Stimulated activated CD4-positive, alpha-beta T cell treated with anti-CD3 and anti-CD28 coated beads, Interleukin-12 subunit alpha, Interleukin-12 subunit beta, amount 100 ng/mL, for 4 hours (primary cell): ENCODE results near the gene NOS1.

Experiments
- DNase-seq: peaks from one replicate; pipeline ENCODE4 v3.0.0-alpha.2; 2020

The NOS1 gene

DNA sequence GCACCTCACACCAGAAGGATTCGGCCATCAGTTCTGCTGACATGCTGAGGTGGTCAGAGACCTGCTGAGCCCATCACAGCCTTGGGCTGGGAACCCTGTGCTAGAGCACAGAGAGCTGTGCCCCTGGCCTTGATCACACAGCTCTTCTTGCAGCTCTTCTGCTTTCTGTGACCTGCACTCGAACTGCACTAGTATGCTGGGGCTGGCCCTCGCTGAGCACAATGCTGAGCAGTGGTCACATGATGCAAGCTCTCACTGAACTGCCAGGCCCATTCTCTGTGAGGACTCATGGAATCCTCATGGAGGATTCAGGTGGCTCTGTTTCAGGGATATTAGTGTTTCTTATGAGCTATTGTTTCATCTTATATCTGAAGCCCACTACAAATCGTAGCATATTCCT is 193.7 kb downstream of the NOS1 start:
- no peak for DNase-seq

DNA sequence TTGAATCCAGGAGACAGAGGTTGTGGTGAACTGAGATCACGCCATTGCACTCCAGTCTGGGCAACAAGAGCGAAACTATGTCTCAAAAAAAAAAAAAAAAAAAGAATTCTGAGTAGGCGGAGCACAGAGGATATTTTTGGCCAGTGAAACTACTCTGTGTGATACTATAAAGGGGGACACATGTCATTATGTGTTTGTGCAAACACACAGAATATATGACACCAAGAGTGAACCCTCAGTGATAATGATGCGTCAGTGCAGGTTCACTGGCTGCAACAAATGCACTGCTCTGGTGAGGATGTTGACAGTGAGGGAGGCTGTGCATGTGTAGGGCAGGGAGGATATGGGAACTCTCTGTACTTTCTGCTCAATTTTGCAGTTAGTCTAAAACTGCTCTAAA is 195.3 kb downstream of the NOS1 start:
- DNase-seq, result no peak

DNA sequence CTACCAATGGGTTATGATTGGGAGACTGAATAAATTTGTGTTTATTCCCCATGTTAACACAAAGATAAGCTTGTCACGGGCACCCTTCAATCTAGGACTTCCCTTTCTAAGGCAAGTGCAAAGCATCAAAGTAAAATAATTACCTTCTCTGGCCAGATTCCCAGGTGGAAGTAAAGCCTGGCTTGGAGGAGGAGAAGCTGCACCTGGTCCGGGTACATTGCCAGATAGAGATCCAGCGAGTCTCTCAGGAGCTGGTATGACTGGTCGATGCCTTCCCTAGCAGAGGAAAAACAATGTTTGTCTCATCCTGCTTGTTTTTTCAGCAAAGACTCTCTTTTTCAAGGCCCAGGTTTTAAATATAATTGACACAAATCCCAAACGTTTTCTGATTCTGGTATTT is 196.1 kb downstream of the NOS1 start:
- no peak for DNase-seq

DNA sequence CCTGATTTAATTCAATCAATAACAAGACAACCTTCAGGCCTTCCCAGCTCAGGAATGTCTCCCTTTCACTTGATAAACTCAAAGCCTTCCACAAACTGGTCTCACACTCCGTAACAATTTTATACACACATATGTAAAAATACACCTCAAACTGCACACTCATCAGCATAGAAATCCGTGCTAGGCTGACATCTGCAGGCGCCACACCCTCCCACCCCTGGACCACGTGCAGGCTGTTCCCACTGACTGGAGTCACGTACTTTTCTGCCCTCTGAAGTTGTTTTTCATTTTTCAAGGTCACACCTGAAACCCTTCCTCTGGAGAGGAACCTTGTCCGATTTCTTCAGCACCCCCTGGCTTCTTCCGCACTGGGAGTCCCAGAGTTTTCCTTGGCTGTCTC is 198.8 kb downstream of the NOS1 start:
- no peak for DNase-seq

DNA sequence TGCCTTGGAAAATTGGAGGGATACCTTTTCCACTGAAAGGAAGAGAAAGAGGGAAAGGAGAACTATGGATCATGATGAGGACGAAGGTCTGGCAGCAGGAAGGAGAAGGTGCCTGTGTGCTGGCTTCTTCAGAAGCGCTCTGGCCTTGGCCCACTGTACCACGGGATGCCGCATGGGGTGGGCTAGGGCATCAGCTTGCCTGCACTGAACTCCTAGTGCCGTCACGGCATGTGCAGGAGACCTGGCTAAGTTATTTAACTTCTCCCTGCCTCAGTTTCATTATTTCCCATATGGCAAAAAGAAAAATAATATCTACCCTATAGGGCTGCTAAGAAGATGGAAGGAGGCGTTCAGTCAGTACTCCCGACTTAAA is 199.3 kb downstream of the NOS1 start:
- no peak for DNase-seq

DNA sequence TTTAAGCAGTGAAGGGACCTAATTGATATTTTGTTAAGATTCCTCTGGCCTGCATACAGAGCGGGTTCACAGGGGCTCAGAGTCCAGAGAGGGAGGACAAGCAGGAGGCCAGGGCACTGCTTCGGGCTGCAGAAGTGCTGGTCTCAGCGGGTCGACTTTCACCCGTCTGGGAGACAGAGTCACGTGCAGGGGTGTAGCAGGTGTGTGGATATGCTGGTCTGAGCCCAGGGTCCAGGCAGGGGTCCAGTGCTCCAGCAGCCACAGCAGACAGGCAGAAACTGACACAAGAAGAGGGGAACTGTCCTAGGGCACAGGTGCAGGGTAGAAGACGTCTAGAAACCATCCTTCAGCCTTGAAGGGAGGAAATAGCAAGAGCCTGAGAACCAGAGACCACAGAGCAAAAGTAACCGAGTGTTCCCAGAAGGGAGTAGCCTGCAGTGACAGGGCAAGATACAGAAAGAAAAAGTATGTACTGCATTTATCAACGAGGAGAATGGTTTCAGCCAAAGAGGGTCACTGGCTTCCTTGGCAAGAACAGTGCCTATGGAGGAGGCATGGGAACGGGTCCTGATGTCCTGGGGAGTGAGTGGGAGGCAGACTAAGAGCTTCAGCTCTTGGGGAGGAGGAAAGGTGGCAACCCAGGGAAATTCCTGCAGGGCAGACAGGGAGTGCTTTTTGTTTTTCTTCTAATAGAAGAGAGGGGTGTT is 199.8 kb downstream of the NOS1 start:
- DNase-seq, result no peak

DNA sequence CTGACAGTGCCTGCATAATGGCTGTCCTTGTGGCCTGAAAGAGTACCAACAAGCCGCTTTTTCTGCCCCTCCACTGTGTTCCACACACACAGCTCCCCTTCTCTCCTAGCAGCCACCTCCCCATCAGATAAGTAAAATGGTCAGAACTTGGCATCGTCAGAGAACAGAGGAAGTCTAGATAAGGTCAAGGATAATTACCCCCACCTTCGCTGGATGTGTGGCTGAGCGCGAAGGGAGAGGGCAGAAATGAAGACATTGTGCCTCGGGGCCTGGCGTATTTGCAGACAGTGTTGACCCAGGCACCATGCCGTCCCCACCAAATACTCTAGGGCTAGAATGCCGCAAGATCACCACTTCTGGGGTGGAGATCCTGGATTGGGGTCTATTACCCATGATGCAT is 201.8 kb downstream of the NOS1 start:
- DNase-seq, result no peak

DNA sequence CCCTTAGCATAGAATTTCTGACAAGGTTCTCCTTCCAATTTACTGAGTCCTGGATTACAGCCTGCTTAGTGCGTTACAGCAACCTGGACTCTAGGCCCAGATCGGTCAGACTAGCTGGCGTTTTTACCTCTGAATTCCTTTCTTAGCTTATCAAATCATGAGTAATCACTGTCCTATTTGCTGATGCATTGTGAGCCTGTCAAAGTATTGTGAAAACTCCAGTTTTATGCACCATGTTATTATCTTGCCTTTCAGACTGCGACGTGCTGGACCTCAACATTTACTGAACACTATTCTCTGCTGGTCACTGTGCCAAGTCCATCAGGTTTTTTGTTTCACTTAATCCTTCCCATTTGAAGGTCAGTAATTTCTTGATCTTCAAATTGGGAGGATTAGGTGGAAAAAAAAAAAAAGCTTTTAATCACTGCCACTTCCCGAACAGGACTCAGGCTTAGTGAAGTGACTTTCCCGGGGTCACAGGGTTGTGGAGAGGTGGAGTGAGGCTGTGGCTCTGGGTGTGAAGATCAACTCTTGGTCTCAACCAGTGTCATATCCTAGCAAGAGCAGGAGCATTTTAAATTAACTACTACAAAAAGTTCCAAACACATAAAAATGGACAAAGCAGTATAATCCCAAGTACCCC is 202.4 kb downstream of the NOS1 start:
- no peak for DNase-seq
